DOHH2 (cell line): ENCODE measurements around the gene UGT2B7.

Experiments
- H3F3A ChIP-seq: fragments of 200-600 bp; sonication (generic), shearing (Covaris generic); 2 replicates; pipeline ENCODE4 v1.6.0; 2016; ENCODE audit warnings: antibody characterized with exemption, mild to moderate bottlenecking; ENCODE audit not compliant: control insufficient read depth, insufficient read depth
- H3K27ac ChIP-seq: fragments of 200-600 bp; sonication (generic); 2 replicates; pipeline ENCODE4 v1.5.1; 2014; ENCODE audit warnings: low read depth, mild to moderate bottlenecking, low read length, moderate library complexity
- H3K27me3 ChIP-seq: fragments of 200-600 bp; sonication (generic); 2 replicates; pipeline ENCODE4 v1.6.1; 2014; ENCODE audit warnings: mild to moderate bottlenecking, low read length, mixed read lengths; ENCODE audit not compliant: control insufficient read depth
- H3K36me3 ChIP-seq: fragments of 200-600 bp; sonication (generic); 2 replicates; pipeline ENCODE4 v1.6.1; 2014; ENCODE audit warnings: mild to moderate bottlenecking, low read length, moderate library complexity, mixed read lengths; ENCODE audit not compliant: control insufficient read depth
- H3K4me1 ChIP-seq: fragments of 200-600 bp; sonication (generic); 2 replicates; pipeline ENCODE4 v1.6.1; 2014; ENCODE audit warnings: mild to moderate bottlenecking, low read length, mixed read lengths; ENCODE audit not compliant: control insufficient read depth
- H3K4me2 ChIP-seq: fragments of 200-600 bp; sonication (generic); 2 replicates; pipeline ENCODE4 v1.6.0; 2014; ENCODE audit warnings: mild to moderate bottlenecking, low read length, moderate library complexity
- H3K4me3 ChIP-seq: fragments of 200-600 bp; sonication (generic); 2 replicates; pipeline ENCODE4 v1.5.1; 2014; ENCODE audit warnings: mild to moderate bottlenecking, low read length, mixed read lengths
- H3K79me2 ChIP-seq: fragments of 200-600 bp; sonication (generic); 2 replicates; pipeline ENCODE4 v1.6.1; 2014; ENCODE audit warnings: mild to moderate bottlenecking, low read length, mixed read lengths; ENCODE audit not compliant: control insufficient read depth
- H3K9me2 ChIP-seq: fragments of 200-600 bp; sonication (generic); replicated peaks from 2 replicates; pipeline ENCODE4 v1.6.1; 2014; ENCODE audit warnings: mild to moderate bottlenecking, low read length, mixed read lengths; ENCODE audit not compliant: control insufficient read depth
- H3K9me3 ChIP-seq: fragments of 200-600 bp; sonication (generic); 2 replicates; pipeline ENCODE4 v1.6.1; 2014; ENCODE audit warnings: antibody characterized with exemption, low read length, mixed read lengths; ENCODE audit not compliant: control insufficient read depth, insufficient read depth
- H4K20me1 ChIP-seq: fragments of 200-600 bp; sonication (generic); 2 replicates; pipeline ENCODE4 v1.6.0; 2014; ENCODE audit warnings: low read depth, mild to moderate bottlenecking, antibody characterized with exemption, low read length, moderate library complexity; ENCODE audit not compliant: control insufficient read depth, insufficient read depth
- EZH2phosphoT487 ChIP-seq: fragments of 200-600 bp; sonication (generic); IDR thresholded peaks from 2 replicates; pipeline ENCODE4 v1.6.1; 2017; ENCODE audit warnings: borderline replicate concordance, mild to moderate bottlenecking, antibody characterized with exemption, low read length, moderate library complexity, mixed read lengths
- TF ChIP-seq, protein P1 (sequence below): fragments of 200-600 bp; sonication (generic); IDR thresholded peaks from one replicate; pipeline ENCODE4 v1.5.1; 2014; ENCODE audit warnings: antibody characterized with exemption, mild to moderate bottlenecking, low read depth, low read length; ENCODE audit not compliant: poor library complexity, severe bottlenecking

Gene UGT2B7

DNA sequence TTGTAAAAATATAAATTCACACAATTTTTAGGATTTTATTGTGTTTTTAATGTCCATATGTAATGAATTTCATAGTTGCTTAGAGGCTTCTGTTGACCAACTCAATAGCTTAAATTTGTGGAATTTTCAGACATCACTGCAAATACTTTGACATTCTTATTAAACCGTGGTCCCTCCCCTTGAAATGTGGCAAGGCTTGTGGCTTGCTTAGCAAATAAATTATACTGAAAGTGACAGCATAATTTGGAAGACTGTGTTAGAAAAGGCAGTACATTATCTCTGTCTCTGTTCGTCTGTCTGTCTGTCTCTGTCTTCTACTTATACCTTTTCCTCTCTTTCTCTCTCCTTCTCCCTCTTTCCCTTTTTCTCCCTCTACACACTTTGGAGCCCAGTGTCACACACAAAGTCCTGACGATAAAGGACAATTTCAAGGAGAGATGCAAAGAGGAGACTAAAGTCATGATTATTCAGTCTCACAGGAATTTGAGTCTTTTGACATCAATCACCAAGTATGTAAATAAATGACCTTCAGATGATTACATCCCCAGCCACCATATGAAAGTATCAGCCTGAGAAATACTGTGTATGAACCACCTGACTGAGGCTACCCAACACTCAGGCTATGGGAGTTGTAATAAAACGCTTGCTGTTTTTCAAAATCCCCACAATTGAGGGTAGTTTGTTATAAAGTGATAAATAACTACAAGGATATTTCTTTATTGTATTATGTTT lies 21.0 kb upstream of the UGT2B7 start:
- H3K27ac ChIP-seq: no peak overlapping the region
- no peaks in the 10 kb centered on the region for H3F3A ChIP-seq
- H3K9me3 ChIP-seq: no peaks in the 10 kb centered on the region
- no peak overlapping the region for H3K4me3 ChIP-seq
- no peak for TF ChIP-seq EZH2phosphoT487
- TF ChIP-seq, protein P1, sequence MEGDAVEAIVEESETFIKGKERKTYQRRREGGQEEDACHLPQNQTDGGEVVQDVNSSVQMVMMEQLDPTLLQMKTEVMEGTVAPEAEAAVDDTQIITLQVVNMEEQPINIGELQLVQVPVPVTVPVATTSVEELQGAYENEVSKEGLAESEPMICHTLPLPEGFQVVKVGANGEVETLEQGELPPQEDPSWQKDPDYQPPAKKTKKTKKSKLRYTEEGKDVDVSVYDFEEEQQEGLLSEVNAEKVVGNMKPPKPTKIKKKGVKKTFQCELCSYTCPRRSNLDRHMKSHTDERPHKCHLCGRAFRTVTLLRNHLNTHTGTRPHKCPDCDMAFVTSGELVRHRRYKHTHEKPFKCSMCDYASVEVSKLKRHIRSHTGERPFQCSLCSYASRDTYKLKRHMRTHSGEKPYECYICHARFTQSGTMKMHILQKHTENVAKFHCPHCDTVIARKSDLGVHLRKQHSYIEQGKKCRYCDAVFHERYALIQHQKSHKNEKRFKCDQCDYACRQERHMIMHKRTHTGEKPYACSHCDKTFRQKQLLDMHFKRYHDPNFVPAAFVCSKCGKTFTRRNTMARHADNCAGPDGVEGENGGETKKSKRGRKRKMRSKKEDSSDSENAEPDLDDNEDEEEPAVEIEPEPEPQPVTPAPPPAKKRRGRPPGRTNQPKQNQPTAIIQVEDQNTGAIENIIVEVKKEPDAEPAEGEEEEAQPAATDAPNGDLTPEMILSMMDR: no peak
- H3K79me2 ChIP-seq: no peaks in the 10 kb centered on the region
- no peaks in the 10 kb centered on the region for H3K36me3 ChIP-seq
- no peaks in the 10 kb centered on the region for H3K4me1 ChIP-seq
- no peaks in the 10 kb centered on the region for H4K20me1 ChIP-seq
- H3K27me3 ChIP-seq: no peaks in the 10 kb centered on the region
- no peaks in the 10 kb centered on the region for H3K9me2 ChIP-seq
- no peak overlapping the region for H3K4me2 ChIP-seq

DNA sequence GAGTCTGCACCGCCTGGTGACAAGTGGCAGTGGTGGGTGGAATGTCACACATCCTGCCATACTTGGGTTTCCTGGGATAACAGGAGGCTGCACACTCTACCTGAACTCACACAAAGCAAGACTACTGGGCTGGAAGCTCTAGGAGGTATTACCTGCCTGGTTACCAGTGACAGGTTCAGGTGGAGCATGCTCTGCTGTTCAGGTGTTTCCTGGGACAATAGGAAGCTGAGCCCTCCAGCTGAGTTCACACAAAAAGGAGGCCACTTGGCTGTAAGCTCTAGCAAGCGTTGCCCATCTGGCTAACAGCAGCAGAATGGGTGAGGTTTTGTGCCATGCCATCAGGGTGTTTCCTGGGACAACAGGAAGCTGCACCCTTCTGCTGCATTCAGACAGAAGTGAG lies 17.4 kb upstream of the UGT2B7 start:
- Histone ChIP-seq H3K27ac (no peak overlapping the region), H4K20me1 (no peaks in the 10 kb centered on the region), H3K4me3 (no peak overlapping the region), H3K9me3 (no peaks in the 10 kb centered on the region), H3K27me3 (no peaks in the 10 kb centered on the region), H3K79me2 (no peaks in the 10 kb centered on the region), H3K9me2 (no peaks in the 10 kb centered on the region), H3K4me1 (no peaks in the 10 kb centered on the region), H3K4me2 (no peak overlapping the region), H3K36me3 (no peaks in the 10 kb centered on the region), H3F3A (no peaks in the 10 kb centered on the region)
- TF ChIP-seq, protein P1: no peak

- Histone ChIP-seq H3K9me3 (no peaks in the 10 kb centered on the region), H3K36me3 (no peaks in the 10 kb centered on the region), H3K4me3 (no peak overlapping the region), H3K4me2 (no peak overlapping the region), H4K20me1 (no peaks in the 10 kb centered on the region), H3K4me1 (no peaks in the 10 kb centered on the region), H3F3A (no peaks in the 10 kb centered on the region), H3K79me2 (no peaks in the 10 kb centered on the region), H3K27ac (no peak overlapping the region), H3K9me2 (no peaks in the 10 kb centered on the region), H3K27me3 (no peaks in the 10 kb centered on the region)
- TF ChIP-seq, protein P1: no peak
- TF ChIP-seq EZH2phosphoT487: no peak
Measured at GRCh38 chr4:69088473-69088872, 7.8 kb upstream of the UGT2B7 start.
